Hematopoietic multipotent progenitor cell treated with erythropoietin and hydrocortisone succinate and interleukin-3 and kit ligand, for 15 days (in vitro differentiated cells): Measurements from ENCODE around the gene TMCO1.
A peak's percentile ranks its signal among the peaks of the same experiment; 100 is the strongest.
"Not testable (repeated sequence)": the region's sequence is repeated elsewhere in the genome, so short reads cannot be mapped to it uniquely, and the experiment has no call there.

ENCODE experiments used
- DNase-seq: peaks from one replicate; pipeline ENCODE4 v3.0.0-alpha.2; 2015; ENCODE audit warnings: low spot score

TMCO1 gene

GRCh38 chr1:165686971-165687433 is 81.7 kb downstream of the TMCO1 start:
- DNase-seq: no peak

DNA sequence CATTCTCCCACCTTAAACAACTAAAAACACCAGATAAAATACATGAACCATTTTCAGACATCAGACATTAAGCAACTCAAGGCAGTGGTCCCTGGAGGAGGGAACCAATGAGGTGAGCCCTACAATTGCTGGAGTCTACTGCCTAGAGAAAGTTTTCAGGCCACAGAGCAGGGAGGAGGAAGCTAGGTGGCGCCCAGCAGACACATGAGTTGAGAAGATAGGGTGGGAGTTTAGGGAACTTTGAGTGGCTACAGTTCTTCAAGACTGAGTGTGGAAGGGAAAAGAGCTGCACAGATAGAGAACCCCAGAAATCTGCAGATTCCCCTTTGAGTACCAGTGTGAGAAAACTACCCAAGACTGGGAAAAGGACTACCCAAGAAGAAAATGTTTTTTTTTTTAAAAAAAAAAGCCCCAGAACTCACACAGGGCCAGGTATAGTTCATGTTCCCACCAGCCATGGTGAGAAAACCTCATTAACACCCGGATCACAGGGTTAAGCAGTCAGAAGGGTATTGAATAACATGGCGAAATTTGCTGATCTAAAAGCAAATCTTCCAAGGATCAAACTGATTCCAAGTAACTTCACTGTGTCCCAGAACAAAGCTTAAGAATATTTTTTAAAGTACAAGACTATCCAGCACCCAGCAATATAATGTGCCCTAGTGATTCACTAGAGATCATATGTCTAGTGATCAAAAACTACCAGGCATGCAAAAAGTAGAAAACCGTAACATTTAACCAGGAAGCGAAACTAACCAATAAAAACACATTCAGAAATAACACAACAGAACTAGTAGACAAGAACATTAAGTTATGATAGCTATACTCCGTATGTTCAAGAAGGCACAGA is 82.3 kb downstream of the TMCO1 start:
- DNase-seq: peak; percentile 35

DNA sequence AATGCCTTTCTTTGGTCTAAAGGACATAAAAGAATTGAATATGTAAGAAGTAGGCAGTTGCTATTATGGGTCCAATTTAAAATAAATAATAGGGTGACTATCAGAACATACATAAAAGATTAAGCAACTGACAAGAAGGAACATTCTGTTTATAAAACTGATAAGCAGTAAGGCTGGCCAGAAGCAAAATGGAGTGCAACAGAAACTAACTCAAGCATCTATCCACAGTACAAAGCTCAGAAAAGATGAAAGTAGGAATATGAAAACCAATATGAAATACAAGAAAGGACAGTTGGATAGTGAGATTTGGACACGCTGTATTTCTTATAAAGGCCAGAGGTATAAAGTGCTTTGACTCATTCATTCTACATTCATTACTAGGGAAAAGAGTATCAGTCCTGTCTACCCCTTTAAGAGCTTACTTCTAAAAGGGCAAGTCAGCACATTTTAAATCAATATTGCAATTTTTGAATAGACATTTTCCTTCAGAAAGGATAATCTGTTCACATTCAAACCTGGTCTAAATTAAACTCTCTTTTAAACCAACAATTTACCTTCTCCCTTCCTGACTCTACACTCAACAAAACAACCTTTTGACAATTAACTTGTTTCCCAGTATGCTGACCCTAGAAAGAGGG is 84.7 kb downstream of the TMCO1 start:
- no peak for DNase-seq

- DNase-seq: not testable (repeated sequence)
These were observed 87.9 kb downstream of the TMCO1 start for GRCh38 chr1:165680773-165681172.

GRCh38 chr1:165680303-165680702 is 88.4 kb downstream of the TMCO1 start:
- DNase-seq: no peak

GRCh38 chr1:165679282-165680036 is 89.2 kb downstream of the TMCO1 start:
- DNase-seq: no peak

DNA sequence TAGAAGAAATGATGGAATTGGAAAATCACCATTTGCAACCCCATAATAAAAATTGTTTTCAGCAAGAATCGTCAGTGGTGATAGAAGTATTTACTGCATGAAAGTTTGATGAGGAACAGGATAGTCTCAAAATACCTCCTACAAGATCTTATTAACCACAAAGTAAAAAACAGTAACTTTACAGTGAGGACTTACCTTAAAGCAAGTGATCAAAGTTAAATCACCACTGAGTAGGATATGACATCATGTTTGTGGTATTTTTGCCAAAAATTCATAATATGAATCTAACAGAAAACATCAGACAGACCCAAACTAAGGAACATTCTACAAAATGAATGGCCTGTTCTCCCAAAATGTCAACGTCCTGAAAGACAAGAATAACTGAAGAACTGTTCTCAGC is 90.2 kb downstream of the TMCO1 start:
- DNase-seq: no peak
